GM19239 (cell line): ENCODE data around the gene PHYKPL.
A peak's percentile ranks its signal among the peaks of the same experiment; 100 is the strongest.

ENCODE experiments used
- DNase-seq: peaks from one replicate; pipeline ENCODE4 v3.0.0; 2011; ENCODE audit warnings: low spot score; ENCODE audit not compliant: insufficient read length
- FAIRE-seq: peaks from 2 replicates; lab custom pipeline; 2011; peaks lifted over from hg19 to GRCh38; lab: Jason Lieb, UNC

Gene PHYKPL

GRCh38 chr5:178232124-178232919 lies at the start of gene PHYKPL:
Gene PHYKPL, minus strand, starts transcription at chr5:178232802. Its CDS starts 252 bp downstream, at chr5:178232550.
- DNase-seq (peak; percentile 57), FAIRE-seq (no peak)

DNA sequence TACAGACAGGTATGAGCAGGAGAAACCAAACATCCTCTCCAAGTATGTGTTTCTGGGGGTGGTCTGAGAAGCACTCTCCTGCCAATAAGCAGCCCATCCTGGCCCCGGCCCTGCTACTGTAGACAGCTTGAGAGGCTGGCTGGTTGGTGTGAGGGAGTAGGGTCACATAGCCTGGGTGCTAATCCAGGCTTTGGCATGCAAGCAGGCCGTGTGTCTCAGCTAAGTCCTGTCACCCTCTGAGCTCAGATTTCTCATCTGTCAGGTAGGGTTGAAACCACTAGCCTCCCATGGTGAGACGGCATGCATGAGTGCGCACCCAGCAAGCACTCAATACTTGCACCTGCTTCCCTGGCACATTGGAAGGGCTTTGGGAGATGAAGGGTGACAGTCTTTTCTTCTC lies 49.8 kb upstream of the PHYKPL start:
- no peak for FAIRE-seq
- no peak for DNase-seq

- DNase-seq (no peak), FAIRE-seq (no peak)
These were observed 48.7 kb upstream of the PHYKPL start for GRCh38 chr5:178281331-178281730.

DNA sequence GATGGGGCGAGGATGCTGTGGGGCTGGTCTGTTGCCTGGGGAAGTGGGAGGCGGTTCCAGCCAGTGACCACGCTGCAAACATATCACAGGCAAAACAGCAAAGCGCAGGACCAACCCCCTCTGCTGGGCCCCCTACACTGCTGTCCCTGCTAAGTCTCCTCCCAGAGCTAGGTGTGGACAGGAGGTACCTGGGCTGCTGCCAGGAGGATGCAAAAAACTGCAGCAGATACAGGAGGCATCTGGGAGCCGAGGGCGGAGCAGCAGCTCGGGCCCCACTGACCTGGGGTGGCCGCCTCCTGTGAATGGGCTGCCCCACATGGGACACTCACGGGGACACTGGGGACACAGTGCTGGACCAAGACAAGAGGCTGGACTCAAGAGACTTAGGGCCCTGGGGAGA lies 48.0 kb upstream of the PHYKPL start:
- FAIRE-seq: no peak
- no peak for DNase-seq

- peak; percentile 44 for FAIRE-seq
- peak; percentile 69 for DNase-seq
These were observed 47.3 kb upstream of the PHYKPL start for GRCh38 chr5:178279723-178280438.

GRCh38 chr5:178279026-178279722 lies 46.6 kb upstream of the PHYKPL start:
- DNase-seq: no peak
- FAIRE-seq: no peak

DNA sequence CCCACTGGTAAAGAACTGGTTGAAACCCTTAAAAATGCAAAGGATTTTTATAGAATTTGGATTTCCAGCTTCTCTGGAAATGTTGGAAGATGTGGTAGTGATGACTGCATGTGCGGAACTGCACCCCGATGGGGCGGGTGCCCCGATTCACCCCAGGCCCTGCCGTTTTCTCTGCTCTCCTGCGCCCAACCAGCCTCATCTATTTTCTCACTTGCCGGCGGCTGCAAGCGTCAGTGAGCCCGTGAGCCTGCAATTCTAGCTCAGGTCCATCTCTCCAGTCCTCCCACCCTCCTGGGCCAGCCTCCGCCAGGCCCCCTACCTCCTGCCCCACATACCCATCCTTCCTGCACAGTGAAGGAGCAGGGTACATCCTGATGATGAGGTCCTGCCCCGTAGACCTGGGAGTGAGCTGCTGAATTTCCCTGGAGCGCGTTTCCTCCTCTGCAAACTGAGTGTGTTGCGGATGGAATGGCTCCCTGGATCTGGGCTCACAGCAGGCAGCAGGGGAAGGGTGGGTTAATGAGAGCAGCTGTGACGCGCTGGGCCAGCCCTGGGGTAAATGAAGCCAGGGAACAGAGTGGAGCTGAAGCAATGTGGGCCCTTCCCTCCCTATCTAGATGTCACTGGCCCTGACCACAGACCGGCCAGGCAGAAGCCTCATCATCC lies 45.9 kb upstream of the PHYKPL start:
- no peak for DNase-seq
- no peak for FAIRE-seq

GRCh38 chr5:178277866-178278265 lies 45.3 kb upstream of the PHYKPL start:
- no peak for DNase-seq
- FAIRE-seq: no peak

- FAIRE-seq (no peak), DNase-seq (no peak)
These were observed 44.7 kb upstream of the PHYKPL start for GRCh38 chr5:178277346-178277745.

DNA sequence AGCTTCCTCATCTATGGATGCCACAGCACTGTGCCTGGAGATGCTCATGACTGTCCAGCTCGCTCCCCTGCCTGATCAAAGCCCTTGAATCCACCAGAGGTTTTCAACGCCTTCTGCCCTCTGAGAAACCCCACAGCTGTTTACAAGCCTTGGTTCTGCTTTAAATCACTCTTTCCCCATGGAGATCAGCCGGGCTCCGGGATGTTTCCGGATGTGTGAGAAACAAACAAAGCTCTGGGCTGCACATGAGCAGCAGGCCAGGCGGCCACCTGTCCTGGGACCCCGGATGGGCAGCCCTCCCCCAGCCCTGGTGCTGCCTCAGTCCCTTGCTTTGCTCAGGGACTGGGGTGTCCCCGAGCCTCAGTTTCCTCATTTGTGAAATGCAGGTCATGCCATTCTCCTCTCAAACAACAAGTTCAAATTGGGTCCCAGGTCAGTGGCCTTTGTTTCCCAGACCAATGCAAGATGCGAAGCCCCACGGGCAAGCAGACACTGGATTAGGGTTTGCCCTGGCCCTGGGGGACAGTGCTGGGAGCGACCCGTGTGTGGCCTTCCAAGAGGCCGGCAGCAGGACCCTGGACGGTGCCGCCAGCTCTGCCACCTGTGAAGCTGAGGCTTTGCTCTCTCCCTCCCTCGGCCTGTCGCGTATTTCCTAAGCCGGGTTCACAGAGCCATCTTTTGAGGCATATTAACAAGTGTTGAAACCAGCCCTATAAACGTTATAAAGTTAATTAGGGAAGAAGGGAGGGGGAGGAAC lies 42.4 kb upstream of the PHYKPL start:
- no peak for FAIRE-seq
- DNase-seq: no peak

DNA sequence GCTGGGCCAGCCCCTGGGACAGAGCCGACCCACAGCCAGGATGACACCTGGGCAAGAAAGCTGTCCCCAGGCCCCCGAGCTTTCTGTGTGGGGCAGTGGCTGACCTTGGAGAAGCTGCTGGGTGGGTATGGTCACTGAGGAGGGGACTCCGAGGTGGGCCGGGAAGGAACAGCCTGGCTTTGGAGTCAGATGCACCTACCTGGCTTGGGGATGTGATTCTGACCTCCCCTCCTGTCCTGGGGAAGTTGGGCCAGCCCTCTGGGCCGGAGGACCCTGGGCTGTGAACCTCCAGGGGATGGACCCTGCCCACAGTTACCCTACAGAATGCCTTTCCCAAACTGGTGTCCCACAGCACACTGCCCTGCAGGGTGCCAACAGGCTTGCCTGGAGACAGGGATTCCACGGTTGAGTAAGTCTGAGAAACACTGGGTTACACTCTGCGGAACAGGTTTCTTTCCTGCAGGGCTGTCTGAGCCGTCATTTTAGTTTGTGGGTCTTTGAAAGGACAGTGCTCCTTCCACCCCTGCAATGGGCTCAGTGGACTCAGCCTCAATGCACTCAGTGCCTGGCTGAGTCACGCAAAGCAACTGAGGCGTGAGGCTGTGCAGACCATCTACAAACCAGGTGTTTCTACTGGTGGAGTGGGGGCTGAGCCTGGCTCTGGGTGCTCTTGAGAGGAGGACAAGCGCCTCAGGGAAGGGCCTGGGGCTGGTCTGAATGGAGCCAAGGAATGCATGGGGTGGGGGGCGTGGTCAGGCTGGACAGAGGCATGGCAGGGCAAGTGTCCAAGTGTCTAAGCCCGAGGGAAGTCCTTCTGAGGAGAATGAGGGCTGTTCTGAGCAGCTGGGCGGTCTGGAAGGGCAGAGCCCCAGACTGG lies 41.3 kb upstream of the PHYKPL start:
- FAIRE-seq: no peak
- DNase-seq: no peak

DNA sequence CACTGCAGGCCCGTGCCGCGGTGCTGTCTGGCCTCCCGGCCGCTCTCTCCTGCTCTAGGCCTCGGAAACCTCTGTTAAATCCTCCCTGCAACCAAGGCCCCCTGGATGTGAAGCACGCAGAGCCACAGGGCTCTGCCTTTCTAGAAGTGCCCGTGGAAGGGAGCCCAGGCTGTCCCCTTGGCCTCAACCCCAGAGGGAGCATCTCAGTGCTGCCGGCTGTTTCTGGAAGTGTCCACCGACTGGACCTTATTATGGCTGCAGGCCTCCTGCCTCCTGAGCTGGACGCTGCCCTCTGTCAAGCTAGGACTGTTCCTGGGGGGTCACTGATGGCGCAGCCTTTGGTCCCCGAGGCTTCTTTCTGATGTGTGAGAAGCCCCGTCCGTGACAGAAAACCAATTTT lies 40.4 kb upstream of the PHYKPL start:
- no peak for FAIRE-seq
- no peak for DNase-seq

DNA sequence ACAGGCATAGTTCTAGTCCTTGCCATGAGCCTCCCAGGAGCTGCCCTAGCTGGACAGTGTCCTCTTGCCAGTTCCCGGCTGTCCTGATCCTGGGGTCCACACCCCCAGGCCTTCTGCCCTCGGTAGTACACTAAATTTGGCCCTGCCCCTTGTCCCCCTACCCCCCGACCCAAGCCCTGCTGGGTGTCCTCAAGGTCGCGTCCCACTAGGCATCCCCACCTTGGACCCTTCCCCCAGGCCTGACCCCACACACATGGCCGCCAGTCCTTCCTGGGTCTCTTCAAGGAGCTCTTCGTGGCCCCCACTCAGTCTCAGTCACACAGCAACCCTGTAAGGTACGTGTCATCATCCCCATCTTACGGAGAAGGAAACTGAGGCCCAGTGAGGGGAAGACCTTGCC lies 40.0 kb upstream of the PHYKPL start:
- DNase-seq: no peak
- FAIRE-seq: no peak

DNA sequence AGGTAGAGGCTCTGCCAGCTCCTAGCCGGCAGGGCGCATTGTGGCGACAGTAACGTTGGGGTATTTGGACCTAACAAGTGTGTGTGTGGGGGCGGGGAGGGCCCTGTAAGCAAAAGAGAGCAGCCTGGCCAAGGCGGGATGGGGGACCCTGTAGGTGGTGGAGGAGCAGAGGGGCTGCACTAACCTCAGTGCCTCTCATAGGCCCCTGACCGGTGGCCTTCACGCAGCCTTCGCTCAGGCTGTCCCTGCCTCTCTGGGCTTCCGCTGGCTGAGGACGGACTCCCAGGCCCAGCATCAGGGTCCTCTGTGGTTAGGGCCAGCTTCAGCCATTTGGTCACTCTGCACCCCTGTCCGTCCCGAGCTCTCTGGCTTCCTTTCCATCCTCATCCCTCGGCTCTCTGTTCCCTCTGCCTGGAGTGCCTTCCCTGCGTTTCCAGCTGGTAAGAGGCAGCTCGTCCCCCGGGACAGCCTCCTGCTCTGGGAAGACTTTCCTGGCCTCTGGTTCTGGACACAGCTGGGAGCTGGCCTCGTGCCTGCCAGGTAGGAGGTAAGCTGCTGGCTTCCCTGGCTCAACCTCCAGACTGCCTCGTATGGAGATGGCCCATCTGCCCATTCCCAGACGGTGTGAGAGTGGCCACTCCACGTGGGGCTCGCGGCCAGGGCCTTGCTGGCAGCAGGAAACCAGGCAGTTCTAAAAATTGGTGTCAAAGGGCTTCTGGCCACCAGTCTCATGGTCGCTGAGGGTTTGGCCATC lies 39.3 kb upstream of the PHYKPL start:
- no peak for DNase-seq
- FAIRE-seq: no peak

GRCh38 chr5:178271231-178271630 lies 38.6 kb upstream of the PHYKPL start:
- DNase-seq: no peak
- no peak for FAIRE-seq

DNA sequence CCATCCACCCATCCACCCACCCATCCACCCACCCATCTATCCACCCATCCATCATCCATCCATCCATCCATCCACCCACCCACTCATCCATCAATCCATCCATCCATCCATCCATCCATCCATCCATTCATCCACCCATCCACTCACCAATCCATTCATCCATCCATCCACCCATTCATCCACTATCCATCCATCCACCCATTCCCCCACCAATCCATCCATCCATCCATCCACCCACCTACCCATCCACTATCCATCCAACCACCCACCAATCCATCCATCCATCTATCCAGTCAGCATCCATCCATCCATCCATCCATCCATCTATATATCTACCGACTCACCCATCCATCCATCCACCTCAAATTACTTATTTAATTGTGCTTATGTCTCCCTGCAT lies 36.9 kb upstream of the PHYKPL start:
- FAIRE-seq (no peak), DNase-seq (no peak)

DNA sequence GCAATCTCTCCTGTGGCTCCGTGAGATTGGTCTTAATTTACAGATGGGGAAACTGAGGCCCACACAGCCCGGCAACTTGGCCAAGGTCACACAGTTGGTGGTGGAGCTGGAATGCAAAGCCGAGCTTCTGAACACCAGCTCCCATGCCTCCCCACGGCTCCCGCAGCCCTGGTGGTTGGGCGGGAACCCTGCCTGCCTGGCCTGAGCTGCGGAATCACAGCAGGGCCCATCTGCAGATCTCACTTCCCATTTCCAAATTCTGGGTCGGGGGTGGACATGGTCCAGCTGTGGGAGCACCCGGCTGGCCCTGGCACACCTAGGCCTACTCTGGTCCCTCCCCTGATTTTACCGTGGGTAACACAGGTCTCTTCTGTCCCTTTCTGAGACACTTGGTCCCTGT lies 35.3 kb upstream of the PHYKPL start:
- no peak for DNase-seq
- FAIRE-seq: no peak

- DNase-seq (no peak), FAIRE-seq (no peak)
These were observed 34.6 kb upstream of the PHYKPL start for GRCh38 chr5:178267245-178267644.
